Coronary artery (tissue), 2 donors: Measurements from ENCODE around the gene SLC4A2.
"Not testable (repeated sequence)": the region's sequence is repeated elsewhere in the genome, so short reads cannot be mapped to it uniquely, and the experiment has no call there.

Source experiments
- DNase-seq: peaks from one replicate; pipeline ENCODE4 v3.0.0-alpha.2; 2017; ENCODE audit warnings: low spot score
- H3K27ac ChIP-seq, 2 donors: fragments of 200-600 bp; sonication (generic); one replicate each; pipeline ENCODE4 v1.5.1; 2016 to 2019
- H3K4me3 ChIP-seq: fragments of 200-600 bp; sonication (generic); 2 replicates; pipeline ENCODE4 v1.5.1; 2016; ENCODE audit warnings: mild to moderate bottlenecking, moderate library complexity
- CTCF ChIP-seq: fragments of 200-600 bp; sonication (generic); IDR thresholded peaks from one replicate; pipeline ENCODE4 v1.5.1; 2019; ENCODE audit warnings: antibody characterized with exemption

Gene SLC4A2

GRCh38 chr7:151059367-151060112, at the start of gene SLC4A2:
TSS of gene SLC4A2 (plus strand) at chr7:151059589. CDS start at chr7:151061988, 2,399 bp downstream.
- peak within 1 kb of the TSS; percentile 97 to 99 for H3K27ac ChIP-seq
- peak; percentile 87 for DNase-seq
- peak; percentile 19 for TF ChIP-seq CTCF
- H3K4me3 ChIP-seq = peak within 1 kb of the TSS; percentile 84

- DNase-seq = no peak
- Histone ChIP-seq H3K27ac (no peak overlapping the region), H3K4me3 (no peak overlapping the region)
- TF ChIP-seq CTCF = no peak
Measured at GRCh38 chr7:151010037-151010306, 49.4 kb upstream of the SLC4A2 start.

GRCh38 chr7:151010307-151011096, 48.9 kb upstream of the SLC4A2 start:
- Histone ChIP-seq H3K27ac (peak overlapping the region in 1 of 2 donors; percentile 54), H3K4me3 (no peak overlapping the region)
- no peak for TF ChIP-seq CTCF
- DNase-seq = no peak

- Histone ChIP-seq H3K4me3 (no peak overlapping the region), H3K27ac (no peak overlapping the region)
- no peak for DNase-seq
- no peak for TF ChIP-seq CTCF
Measured at GRCh38 chr7:151011097-151011409, 48.3 kb upstream of the SLC4A2 start.

GRCh38 chr7:151011616-151012015, 47.8 kb upstream of the SLC4A2 start:
- H3K27ac ChIP-seq, H3K4me3 ChIP-seq, DNase-seq: not testable (repeated sequence)

GRCh38 chr7:151012031-151012692, 47.2 kb upstream of the SLC4A2 start:
- Histone ChIP-seq H3K4me3 (no peak overlapping the region), H3K27ac (no peak overlapping the region)
- DNase-seq = no peak
- no peak for TF ChIP-seq CTCF

GRCh38 chr7:151012911-151013347, 46.5 kb upstream of the SLC4A2 start:
- Histone ChIP-seq H3K27ac (no peak overlapping the region), H3K4me3 (peak overlapping the region; percentile 64)
- no peak for DNase-seq
- TF ChIP-seq CTCF = peak; percentile 27
